HTR-8/SVneo (cell line): ENCODE data around the gene ICOS.
"Not testable (repeated sequence)": the region's sequence is repeated elsewhere in the genome, so short reads cannot be mapped to it uniquely, and the experiment has no call there.

Source experiments
- DNase-seq: peaks from one replicate; pipeline ENCODE4 v3.0.0; 2011; ENCODE audit warnings: low spot score, mixed read lengths; ENCODE audit not compliant: insufficient read length
- FAIRE-seq: peaks from 2 replicates; lab custom pipeline; 2011; peaks lifted over from hg19 to GRCh38; lab: Jason Lieb, UNC

The ICOS gene

GRCh38 chr2:203965190-203965589 lies 28.6 kb downstream of the ICOS start:
- not testable (repeated sequence) for DNase-seq, FAIRE-seq

- FAIRE-seq (no peak), DNase-seq (no peak)
Observed at GRCh38 chr2:203971251-203971650, 34.7 kb downstream of the ICOS start.

GRCh38 chr2:203972066-203972465 lies 35.5 kb downstream of the ICOS start:
- FAIRE-seq (no peak), DNase-seq (no peak)

- FAIRE-seq (no peak), DNase-seq (no peak)
Observed at GRCh38 chr2:203973000-203973399, 36.4 kb downstream of the ICOS start.

- no peak for FAIRE-seq
- no peak for DNase-seq
Observed at GRCh38 chr2:203973676-203974075, 37.1 kb downstream of the ICOS start.

GRCh38 chr2:203975912-203976311 lies 39.3 kb downstream of the ICOS start:
- no peak for FAIRE-seq
- DNase-seq = no peak

GRCh38 chr2:203982276-203982675 lies 45.7 kb downstream of the ICOS start:
- FAIRE-seq = no peak
- no peak for DNase-seq

- FAIRE-seq (no peak), DNase-seq (no peak)
Observed at GRCh38 chr2:203983064-203983715, 46.6 kb downstream of the ICOS start.

- not testable (repeated sequence) for DNase-seq, FAIRE-seq
Observed at GRCh38 chr2:203985978-203986377, 49.4 kb downstream of the ICOS start.

- FAIRE-seq = no peak
Observed at GRCh38 chr2:203987959-203988358, 51.4 kb downstream of the ICOS start.

GRCh38 chr2:203988500-203989260 lies 52.1 kb downstream of the ICOS start:
- FAIRE-seq = no peak

More at GRCh38 chr2:203987959-203988358, 51.4 kb downstream of the ICOS start:
- DNase-seq = no peak

GRCh38 chr2:203989521-203989920 lies 53.0 kb downstream of the ICOS start:
- no peak for DNase-seq
- FAIRE-seq = no peak

More at GRCh38 chr2:203988500-203989260, 52.1 kb downstream of the ICOS start:
- no peak for DNase-seq

GRCh38 chr2:203992509-203992908 lies 55.9 kb downstream of the ICOS start:
- no peak for DNase-seq
- no peak for FAIRE-seq

GRCh38 chr2:203993011-203993410 lies 56.4 kb downstream of the ICOS start:
- FAIRE-seq = no peak
- no peak for DNase-seq

GRCh38 chr2:203993560-203993959 lies 57.0 kb downstream of the ICOS start:
- DNase-seq (no peak), FAIRE-seq (no peak)

GRCh38 chr2:203994735-203995134 lies 58.2 kb downstream of the ICOS start:
- no peak for FAIRE-seq
- no peak for DNase-seq

GRCh38 chr2:203996692-203997091 lies 60.1 kb downstream of the ICOS start:
- no peak for DNase-seq
- no peak for FAIRE-seq

GRCh38 chr2:203997481-203997880 lies 60.9 kb downstream of the ICOS start:
- DNase-seq = no peak
- no peak for FAIRE-seq

- FAIRE-seq = no peak
- no peak for DNase-seq
Observed at GRCh38 chr2:203997980-203998809, 61.6 kb downstream of the ICOS start.

GRCh38 chr2:203999835-204000234 lies 63.3 kb downstream of the ICOS start:
- FAIRE-seq (no peak), DNase-seq (no peak)

GRCh38 chr2:204000446-204000845 lies 63.9 kb downstream of the ICOS start:
- FAIRE-seq = no peak

More at GRCh38 chr2:204000446-204000845, 63.9 kb downstream of the ICOS start:
- DNase-seq = no peak
